OCI-LY7 (cell line): ENCODE measurements around the gene ACOT11. TPM values are rescaled to one million over a fixed set of nuclear protein-coding genes. Genes with fewer than 3 reads are reported as not detected.

Experiments used
- BruUV-seq: library from RNA; stranded (reverse); fragments of 400-500 nt; replicated peaks from 2 replicates; lab custom pipeline; 2021; lab: Mats Ljungman, UMichigan
- CTCF ChIA-PET: fragments of 300-600 bp; sonication (Branson Sonifier 250); formaldehyde crosslinking; loops from one replicate; lab custom pipeline; 2022; ENCODE audit warnings: antibody characterized with exemption; ENCODE audit not compliant: unreplicated experiment; lab: Charles Lee
- POLR2A ChIA-PET: fragments of 300-600 bp; sonication (Branson Sonifier 250); formaldehyde crosslinking; loops from one replicate; lab custom pipeline; 2022; ENCODE audit warnings: antibody characterized with exemption; lab: Charles Lee
- DNase-seq: peaks from one replicate; pipeline ENCODE4 v3.0.0-alpha.2; 2015; ENCODE audit warnings: low spot score
- H2AFZ ChIP-seq: fragments of 200-600 bp; sonication (generic), shearing (Covaris generic); 2 replicates; pipeline ENCODE4 v1.6.1; 2014; ENCODE audit warnings: mild to moderate bottlenecking, antibody characterized with exemption, low read length, moderate library complexity
- H3K27ac ChIP-seq: fragments of 200-600 bp; sonication (generic); 2 replicates; pipeline ENCODE4 v1.5.1; 2014; ENCODE audit warnings: mixed run types, low read depth, mild to moderate bottlenecking, moderate library complexity, low read length, inconsistent platforms; ENCODE audit not compliant: poor library complexity, severe bottlenecking
- H3K36me3 ChIP-seq: fragments of 200-600 bp; sonication (generic); 2 replicates; pipeline ENCODE4 v1.6.1; 2014; ENCODE audit warnings: mild to moderate bottlenecking, antibody characterized with exemption, low read length, moderate library complexity, mixed read lengths; ENCODE audit not compliant: insufficient read depth
- H3K4me1 ChIP-seq: fragments of 200-600 bp; sonication (generic); 2 replicates; pipeline ENCODE4 v1.5.1; 2014; ENCODE audit warnings: mild to moderate bottlenecking, low read length; ENCODE audit not compliant: insufficient read depth, poor library complexity, severe bottlenecking
- H3K4me2 ChIP-seq: fragments of 200-600 bp; sonication (generic); 2 replicates; pipeline ENCODE4 v1.6.1; 2014; ENCODE audit warnings: mild to moderate bottlenecking, low read length
- H3K4me3 ChIP-seq: fragments of 200-600 bp; sonication (generic); 2 replicates; pipeline ENCODE4 v1.5.1; 2014; ENCODE audit warnings: mild to moderate bottlenecking, low read depth, low read length; ENCODE audit not compliant: poor library complexity, severe bottlenecking
- H3K79me2 ChIP-seq: fragments of 200-600 bp; sonication (generic); 2 replicates; pipeline ENCODE4 v1.6.1; 2016; ENCODE audit warnings: low read depth, mild to moderate bottlenecking, low read length, moderate library complexity, mixed read lengths; ENCODE audit not compliant: insufficient read depth
- H3K9me2 ChIP-seq: fragments of 200-600 bp; sonication (generic); 2 replicates; pipeline ENCODE4 v1.6.1; 2016; ENCODE audit warnings: mild to moderate bottlenecking, low read length, mixed read lengths; ENCODE audit not compliant: insufficient read depth
- H3K9me3 ChIP-seq: fragments of 200-600 bp; sonication (generic); 2 replicates; pipeline ENCODE4 v1.6.1; 2014; ENCODE audit warnings: mild to moderate bottlenecking, mixed run types, low read length, mixed read lengths
- H4K20me1 ChIP-seq: fragments of 200-600 bp; sonication (generic); 2 replicates; pipeline ENCODE4 v1.6.1; 2014; ENCODE audit warnings: mild to moderate bottlenecking, antibody characterized with exemption, low read length, moderate library complexity, mixed read lengths; ENCODE audit not compliant: insufficient read depth
- EZH2phosphoT487 ChIP-seq: fragments of 200-600 bp; sonication (generic); IDR thresholded peaks from 2 replicates; pipeline ENCODE4 v1.6.1; 2018; ENCODE audit warnings: low read depth, borderline replicate concordance, mild to moderate bottlenecking, mixed run types, antibody characterized with exemption, low read length, moderate library complexity, mixed read lengths
- intact Hi-C: fragments of 100-400 bp; cut with micrococcal nuclease; formaldehyde crosslinking; loops from one replicate; pipeline ENCODE4 v1.10.0; 2022; ENCODE audit not compliant: unreplicated experiment
- total RNA-seq, 2 experiments: library from RNA; depleted of rRNA in 1 of 2; stranded (reverse); fragments of >200 nt in 1 of 2; shearing (Covaris generic) in 1 of 2; gene quantifications; 2 replicates each; pipeline ENCODE4 v1.2.3, GENCODE V29; 2014 to 2022
- TF ChIP-seq, protein P1 (sequence below): fragments of 200-600 bp; sonication (generic); conservative IDR thresholded peaks from 2 replicates; pipeline ENCODE4 v1.5.1; 2014; ENCODE audit warnings: mild to moderate bottlenecking, antibody characterized with exemption, low read length, moderate library complexity, mixed read lengths

The ACOT11 gene
- total RNA-seq, 2 experiments from 2014 or later: not detected

GRCh38 chr1:54565113-54565501 is 17.1 kb downstream of the ACOT11 start:
- POLR2A ChIA-PET: no interaction called here
- Histone ChIP-seq H3K27ac (no peak overlapping the region), H3K4me1 (no peaks in the 10 kb centered on the region), H2AFZ (no peak overlapping the region), H3K9me2 (no peaks in the 10 kb centered on the region), H3K36me3 (no peaks in the 10 kb centered on the region), H3K4me3 (no peak overlapping the region), H3K79me2 (no peaks in the 10 kb centered on the region), H3K4me2 (no peak overlapping the region), H4K20me1 (no peaks in the 10 kb centered on the region), H3K9me3 (no peaks in the 10 kb centered on the region)
- no peak for DNase-seq
- no TSS peak for BruUV-seq
- TF ChIP-seq EZH2phosphoT487: no peak
- TF ChIP-seq, protein P1, sequence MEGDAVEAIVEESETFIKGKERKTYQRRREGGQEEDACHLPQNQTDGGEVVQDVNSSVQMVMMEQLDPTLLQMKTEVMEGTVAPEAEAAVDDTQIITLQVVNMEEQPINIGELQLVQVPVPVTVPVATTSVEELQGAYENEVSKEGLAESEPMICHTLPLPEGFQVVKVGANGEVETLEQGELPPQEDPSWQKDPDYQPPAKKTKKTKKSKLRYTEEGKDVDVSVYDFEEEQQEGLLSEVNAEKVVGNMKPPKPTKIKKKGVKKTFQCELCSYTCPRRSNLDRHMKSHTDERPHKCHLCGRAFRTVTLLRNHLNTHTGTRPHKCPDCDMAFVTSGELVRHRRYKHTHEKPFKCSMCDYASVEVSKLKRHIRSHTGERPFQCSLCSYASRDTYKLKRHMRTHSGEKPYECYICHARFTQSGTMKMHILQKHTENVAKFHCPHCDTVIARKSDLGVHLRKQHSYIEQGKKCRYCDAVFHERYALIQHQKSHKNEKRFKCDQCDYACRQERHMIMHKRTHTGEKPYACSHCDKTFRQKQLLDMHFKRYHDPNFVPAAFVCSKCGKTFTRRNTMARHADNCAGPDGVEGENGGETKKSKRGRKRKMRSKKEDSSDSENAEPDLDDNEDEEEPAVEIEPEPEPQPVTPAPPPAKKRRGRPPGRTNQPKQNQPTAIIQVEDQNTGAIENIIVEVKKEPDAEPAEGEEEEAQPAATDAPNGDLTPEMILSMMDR: no peak
- CTCF ChIA-PET: no interaction called here
- intact Hi-C loops: no loop called here

GRCh38 chr1:54566438-54567141 is 18.6 kb downstream of the ACOT11 start:
- Histone ChIP-seq H3K36me3 (no peaks in the 10 kb centered on the region), H2AFZ (no peak overlapping the region), H3K4me3 (no peak overlapping the region), H3K79me2 (no peaks in the 10 kb centered on the region), H3K9me2 (no peaks in the 10 kb centered on the region), H3K4me2 (no peak overlapping the region), H3K27ac (no peak overlapping the region), H3K9me3 (no peaks in the 10 kb centered on the region), H4K20me1 (no peaks in the 10 kb centered on the region), H3K4me1 (peaks cover 2% of the 10 kb centered on the region)
- ChIA-PET POLR2A (no interaction called here), CTCF (no interaction called here)
- no peak for DNase-seq
- intact Hi-C loops: no loop called here
- no TSS peak for BruUV-seq
- TF ChIP-seq, protein P1: no peak
- TF ChIP-seq EZH2phosphoT487: no peak

DNA sequence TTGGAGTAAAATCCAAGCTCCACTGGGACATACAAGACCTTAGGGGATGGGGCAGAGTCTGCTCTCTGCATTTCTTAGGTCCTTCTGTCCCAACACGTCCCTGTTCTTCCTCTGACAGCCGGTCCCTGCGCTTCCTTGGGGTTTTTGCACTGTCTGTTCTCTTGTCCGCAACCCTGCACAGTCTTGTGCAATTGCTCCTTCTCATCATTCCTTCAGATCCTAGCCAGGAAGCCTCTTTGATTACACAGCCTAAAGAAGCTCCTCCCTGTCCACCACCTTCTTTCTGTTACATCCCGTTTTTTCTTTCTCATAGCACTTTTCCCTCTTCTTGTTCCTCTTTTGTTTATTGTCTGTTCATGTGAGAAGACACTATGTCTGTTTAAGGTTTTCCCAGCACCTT is 19.9 kb downstream of the ACOT11 start:
- CTCF ChIA-PET: no interaction called here

More for the DNA sequence above, 19.9 kb downstream of the ACOT11 start:
- Histone ChIP-seq H3K9me3 (no peaks in the 10 kb centered on the region), H3K4me3 (no peak overlapping the region), H4K20me1 (no peaks in the 10 kb centered on the region), H3K27ac (no peak overlapping the region), H3K4me2 (no peak overlapping the region), H3K79me2 (no peaks in the 10 kb centered on the region), H3K4me1 (peaks cover 9% of the 10 kb centered on the region), H3K36me3 (no peaks in the 10 kb centered on the region), H3K9me2 (no peaks in the 10 kb centered on the region), H2AFZ (no peak overlapping the region)
- TF ChIP-seq EZH2phosphoT487: no peak
- TF ChIP-seq, protein P1: no peak
- POLR2A ChIA-PET: no interaction called here
- BruUV-seq: no TSS peak
- DNase-seq: no peak
- intact Hi-C loops: no loop called here
